ENCODE data around the gene GNG12.

DNA sequence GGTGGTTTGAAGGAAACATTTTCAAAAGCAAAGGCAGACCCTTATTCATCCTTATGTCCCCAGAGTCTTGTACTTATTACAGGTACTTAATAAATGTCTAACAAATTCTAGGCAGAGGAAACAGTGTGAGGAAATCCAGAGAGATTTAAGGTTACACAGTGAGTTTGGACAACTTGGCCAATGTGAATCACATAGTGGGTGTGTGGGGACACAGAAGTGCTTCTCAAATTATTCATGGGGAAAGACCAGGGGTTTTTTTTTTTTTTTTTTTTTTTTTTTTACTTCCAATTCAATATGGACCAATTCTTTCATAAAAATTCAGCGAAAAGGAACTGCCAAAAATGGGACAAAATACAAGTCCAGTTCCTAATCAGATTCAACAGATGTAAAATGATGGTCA lies 15.1 kb downstream of the GNG12 start:
- no peak for TF ChIP-seq MYC (IDR thresholded peaks at IDR 0.05; ENCODE audit: low read depth, low read length)
- TF ChIP-seq, protein P1, sequence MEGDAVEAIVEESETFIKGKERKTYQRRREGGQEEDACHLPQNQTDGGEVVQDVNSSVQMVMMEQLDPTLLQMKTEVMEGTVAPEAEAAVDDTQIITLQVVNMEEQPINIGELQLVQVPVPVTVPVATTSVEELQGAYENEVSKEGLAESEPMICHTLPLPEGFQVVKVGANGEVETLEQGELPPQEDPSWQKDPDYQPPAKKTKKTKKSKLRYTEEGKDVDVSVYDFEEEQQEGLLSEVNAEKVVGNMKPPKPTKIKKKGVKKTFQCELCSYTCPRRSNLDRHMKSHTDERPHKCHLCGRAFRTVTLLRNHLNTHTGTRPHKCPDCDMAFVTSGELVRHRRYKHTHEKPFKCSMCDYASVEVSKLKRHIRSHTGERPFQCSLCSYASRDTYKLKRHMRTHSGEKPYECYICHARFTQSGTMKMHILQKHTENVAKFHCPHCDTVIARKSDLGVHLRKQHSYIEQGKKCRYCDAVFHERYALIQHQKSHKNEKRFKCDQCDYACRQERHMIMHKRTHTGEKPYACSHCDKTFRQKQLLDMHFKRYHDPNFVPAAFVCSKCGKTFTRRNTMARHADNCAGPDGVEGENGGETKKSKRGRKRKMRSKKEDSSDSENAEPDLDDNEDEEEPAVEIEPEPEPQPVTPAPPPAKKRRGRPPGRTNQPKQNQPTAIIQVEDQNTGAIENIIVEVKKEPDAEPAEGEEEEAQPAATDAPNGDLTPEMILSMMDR (IDR thresholded peaks at IDR 0.05; ENCODE audit: low read depth, low read length) = no peak

Measured in NB4 (cell line).